ENCODE results near the gene CASTOR1. TPM values are rescaled to one million over a fixed set of nuclear protein-coding genes. Genes with fewer than 3 reads are reported as not detected.

Gene CASTOR1
- total and polyA plus RNA-seq, 11 donors, result 3.8 to 16.6 (median 7.1) TPM

DNA sequence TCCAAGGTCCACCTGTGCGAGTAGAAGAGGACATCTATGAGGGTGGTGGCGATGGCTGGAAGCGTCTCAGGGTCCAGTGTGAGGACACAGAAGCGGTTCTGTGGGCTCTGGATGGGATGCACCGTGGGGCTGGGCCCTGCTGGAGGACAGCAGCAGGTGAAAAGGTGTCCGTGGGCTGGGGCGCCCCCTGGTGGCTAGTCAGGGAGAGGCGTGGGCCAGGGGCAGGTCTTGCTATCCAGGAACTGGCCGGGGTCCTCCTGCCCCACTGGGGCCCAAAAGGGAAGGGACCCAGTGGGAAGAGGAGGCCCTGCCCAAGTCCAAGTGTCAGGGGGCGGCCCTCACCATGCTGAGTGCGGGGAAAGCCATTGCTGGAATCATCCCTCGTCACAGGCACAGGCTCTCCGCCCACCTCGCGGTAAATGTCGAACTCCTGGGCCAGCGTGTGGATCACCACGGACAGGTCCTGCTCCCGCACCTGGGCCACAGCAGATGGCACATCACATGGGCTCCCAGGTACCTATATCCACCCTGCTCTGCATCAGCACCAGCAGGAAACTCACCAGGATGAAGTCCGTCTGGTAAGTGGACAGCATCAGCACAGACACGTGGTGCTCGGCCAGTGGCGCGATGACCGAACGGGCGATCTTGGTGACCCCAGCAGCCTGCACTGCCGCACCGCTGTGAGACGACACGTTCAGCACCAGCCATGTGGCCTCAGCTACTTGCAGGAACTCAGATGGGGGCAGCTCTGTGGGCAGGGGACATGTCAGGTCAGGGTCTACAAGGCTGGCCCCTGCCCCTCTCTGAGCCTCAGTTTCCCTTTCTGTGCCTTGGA, 2.3 kb downstream of the CASTOR1 start:
- peaks cover 12 to 56% (median 35%) of the 10 kb centered on the region in 12 donors for H3K4me1 ChIP-seq
- 69 to 79% (median 75%) methylated on average over 19 to 31 of the region's 31 CpGs for WGBS, 4 donors
- H3K9me3 ChIP-seq, result no peaks in the 10 kb centered on the region
- TF ChIP-seq POLR2A (IDR thresholded peaks at IDR 0.05) (no peak), CTCF (IDR thresholded peaks at IDR 0.05) (peak; percentile 69 to 96 (median 80))
- H3K36me3 ChIP-seq, result peaks cover 0 to 28% (median 9%) of the 10 kb centered on the region in 9 donors
- no peaks in the 10 kb centered on the region for H3K27me3 ChIP-seq
- H3K27ac ChIP-seq, result peak overlapping the region in 1 of 12 donors; percentile 95
- no peak overlapping the region for H3K4me3 ChIP-seq
- peak in 4 of 5 donors; percentile 66 to 91 (median 68) for DNase-seq
- no peak for ATAC-seq
- intact Hi-C loops (cut with DNase I), result loop anchor here in 7 of 10 donors (1.0 to 5.0 kb wide), 6 partner anchors 24 to 102 kb away; partner anchors contain the start of genes TBC1D10A (in 3 of the 7) and RNF215 (in 1 of the 7)

DNA sequence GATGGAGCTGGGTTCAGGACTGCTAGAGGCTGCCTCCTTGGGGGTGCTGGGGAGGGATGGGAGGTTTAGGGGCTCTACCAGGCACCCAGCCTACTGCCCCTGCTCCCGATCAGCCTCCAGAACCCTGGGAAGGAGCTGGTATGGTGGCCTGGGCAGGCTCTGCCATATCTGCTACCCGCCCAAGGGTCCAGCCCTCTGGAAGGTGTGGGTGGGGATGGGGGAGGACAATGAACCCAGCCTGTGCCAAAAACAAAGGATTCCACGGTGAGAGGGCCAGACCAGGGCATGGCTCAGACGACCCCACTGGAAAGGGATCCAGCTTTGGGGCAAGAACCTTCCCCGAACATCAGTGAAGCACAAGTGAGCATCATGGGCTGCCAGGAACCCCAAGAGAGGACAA, 3.0 kb downstream of the CASTOR1 start:
- DNase-seq, result peak in 1 of 5 donors; percentile 27
- H3K4me1 ChIP-seq, result peaks cover 6 to 51% (median 28%) of the 10 kb centered on the region in 12 donors
- H3K4me3 ChIP-seq, result no peak overlapping the region
- TF ChIP-seq CTCF (IDR thresholded peaks at IDR 0.05) (no peak), POLR2A (IDR thresholded peaks at IDR 0.05) (no peak)
- peaks cover 0 to 26% (median 8%) of the 10 kb centered on the region in 9 donors for H3K36me3 ChIP-seq
- H3K9me3 ChIP-seq, result no peaks in the 10 kb centered on the region
- intact Hi-C loops (cut with DNase I), result loop anchor here in 6 of 10 donors (2.0 to 5.0 kb wide), 4 partner anchors 24 to 102 kb away; partner anchors contain the start of gene TBC1D10A (in 3 of the 6)
- WGBS, 4 donors, result 78 to 87% (median 84%) methylated on average over 5 of the region's 5 CpGs
- no peaks in the 10 kb centered on the region for H3K27me3 ChIP-seq
- ATAC-seq, result no peak
- no peak overlapping the region for H3K27ac ChIP-seq

GRCh38 chr22:30285846-30286200, 3.5 kb downstream of the CASTOR1 start:
- 89 to 100% (median 92%) methylated on average over 1 to 8 of the region's 8 CpGs for WGBS, 4 donors
- no peak for ATAC-seq
- intact Hi-C loops (cut with DNase I), result loop anchor here in 6 of 10 donors (2.0 to 5.0 kb wide), 4 partner anchors 23 to 103 kb away; partner anchors contain the start of gene TBC1D10A (in 3 of the 6)
- Histone ChIP-seq H3K27ac (no peak overlapping the region), H3K4me3 (no peak overlapping the region), H3K27me3 (no peaks in the 10 kb centered on the region), H3K36me3 (peaks cover 0 to 26% (median 8%) of the 10 kb centered on the region in 9 donors), H3K9me3 (no peaks in the 10 kb centered on the region), H3K4me1 (peaks cover 4 to 46% (median 23%) of the 10 kb centered on the region in 12 donors)
- peak in 1 of 5 donors; percentile 38 for DNase-seq
- TF ChIP-seq CTCF (IDR thresholded peaks at IDR 0.05) (no peak), POLR2A (IDR thresholded peaks at IDR 0.05) (no peak)

Data from heart left ventricle (tissue), 16 donors.